ENCODE measurements around the gene ETV3. TPM values are rescaled to one million over a fixed set of nuclear protein-coding genes. Genes with fewer than 3 reads are reported as not detected.

The ETV3 gene
- total RNA-seq, 2 experiments from 2014 or later = 32.0 to 36.7 TPM

- no peak for DNase-seq
- Mint-ChIP-seq H3K4me3 (no peak overlapping the region), H3K4me1 (peaks cover 6% of the 10 kb centered on the region), H3K27me3 (peaks cover 24% of the 10 kb centered on the region), H3K27ac (no peak overlapping the region), H3K36me3 (ENCODE audit: low read depth) (no peaks in the 10 kb centered on the region), H3K9me3 (ENCODE audit: low read depth) (no peaks in the 10 kb centered on the region)
- ChIA-PET POLR2A (no interaction called here), CTCF (interaction anchor here (0.6 to 2.6 kb wide), 4 partner anchors 22 to 80 kb away, joined by 3 to 12 read pairs (median 4); no protein-coding TSS in a partner anchor)
- ATAC-seq = no peak
- intact Hi-C loops (cut with DNase I, micrococcal nuclease) = no loop called here
These were observed 26.6 kb downstream of the ETV3 start for GRCh38 chr1:157111396-157112165.

- CTCF ChIA-PET = interaction anchor here (0.7 to 2.7 kb wide), 5 partner anchors 11 to 46 kb away, joined by 3 to 12 read pairs (median 5); no protein-coding TSS in a partner anchor
These were observed 27.5 kb downstream of the ETV3 start for GRCh38 chr1:157110686-157111085.

GRCh38 chr1:157110003-157110402, 28.2 kb downstream of the ETV3 start:
- Mint-ChIP-seq H3K27ac (no peak overlapping the region), H3K4me3 (no peak overlapping the region), H3K36me3 (ENCODE audit: low read depth) (no peaks in the 10 kb centered on the region), H3K9me3 (ENCODE audit: low read depth) (no peaks in the 10 kb centered on the region), H3K27me3 (peaks cover 32% of the 10 kb centered on the region), H3K4me1 (peaks cover 17% of the 10 kb centered on the region)
- DNase-seq (no peak), ATAC-seq (no peak)
- ChIA-PET POLR2A (no interaction called here), CTCF (interaction anchor here (0.6 to 2.7 kb wide), 7 partner anchors 12 to 163 kb away, joined by 3 to 12 read pairs (median 4); no protein-coding TSS in a partner anchor)
- intact Hi-C loops (cut with DNase I, micrococcal nuclease) = no loop called here

More at GRCh38 chr1:157110686-157111085, 27.5 kb downstream of the ETV3 start:
- Mint-ChIP-seq H3K4me3 (no peak overlapping the region), H3K27ac (no peak overlapping the region), H3K4me1 (peaks cover 14% of the 10 kb centered on the region), H3K9me3 (ENCODE audit: low read depth) (no peaks in the 10 kb centered on the region), H3K36me3 (ENCODE audit: low read depth) (no peaks in the 10 kb centered on the region), H3K27me3 (peaks cover 29% of the 10 kb centered on the region)
- DNase-seq (no peak), ATAC-seq (no peak)
- POLR2A ChIA-PET = no interaction called here
- intact Hi-C loops (cut with DNase I, micrococcal nuclease) = no loop called here

- Mint-ChIP-seq H3K4me1 (peaks cover 21% of the 10 kb centered on the region), H3K27me3 (peaks cover 32% of the 10 kb centered on the region)
- intact Hi-C loops (cut with DNase I, micrococcal nuclease) = no loop called here
These were observed 29.7 kb downstream of the ETV3 start for GRCh38 chr1:157108448-157108847.

GRCh38 chr1:157107702-157108101, 30.5 kb downstream of the ETV3 start:
- Mint-ChIP-seq H3K4me1 (peaks cover 21% of the 10 kb centered on the region), H3K36me3 (ENCODE audit: low read depth) (no peaks in the 10 kb centered on the region), H3K27me3 (peaks cover 32% of the 10 kb centered on the region), H3K9me3 (ENCODE audit: low read depth) (no peaks in the 10 kb centered on the region), H3K4me3 (no peak overlapping the region), H3K27ac (no peak overlapping the region)
- intact Hi-C loops (cut with DNase I, micrococcal nuclease) = no loop called here
- ChIA-PET CTCF (no interaction called here), POLR2A (no interaction called here)
- DNase-seq (no peak), ATAC-seq (no peak)

More at GRCh38 chr1:157108448-157108847, 29.7 kb downstream of the ETV3 start:
- CTCF ChIA-PET = interaction anchor here (0.7 to 2.7 kb wide), 2 partner anchors 48 to 162 kb away, joined by 3 to 10 read pairs; no protein-coding TSS in a partner anchor
- POLR2A ChIA-PET = no interaction called here
- no peaks in the 10 kb centered on the region for H3K9me3 Mint-ChIP-seq (ENCODE audit: low read depth)
- ATAC-seq (no peak), DNase-seq (no peak)
- H3K36me3 Mint-ChIP-seq (ENCODE audit: low read depth) = no peaks in the 10 kb centered on the region
- no peak overlapping the region for H3K4me3 Mint-ChIP-seq
- no peak overlapping the region for H3K27ac Mint-ChIP-seq

- ChIA-PET CTCF (interaction anchor here (1.3 kb wide), 1 partner anchor 50 kb away, joined by 5 read pairs; no protein-coding TSS in a partner anchor), POLR2A (no interaction called here)
- Mint-ChIP-seq H3K4me1 (peaks cover 18% of the 10 kb centered on the region), H3K4me3 (no peak overlapping the region), H3K27ac (no peak overlapping the region), H3K27me3 (peaks cover 31% of the 10 kb centered on the region), H3K9me3 (ENCODE audit: low read depth) (no peaks in the 10 kb centered on the region), H3K36me3 (ENCODE audit: low read depth) (no peaks in the 10 kb centered on the region)
- DNase-seq = no peak
- intact Hi-C loops (cut with DNase I, micrococcal nuclease) = no loop called here
- ATAC-seq = no peak
These were observed 31.4 kb downstream of the ETV3 start for GRCh38 chr1:157106813-157107189.

GRCh38 chr1:157105988-157106812, 32.0 kb downstream of the ETV3 start:
- no peaks in the 10 kb centered on the region for H3K36me3 Mint-ChIP-seq (ENCODE audit: low read depth)
- ChIA-PET CTCF (interaction anchor here (1.3 kb wide), 1 partner anchor 50 kb away, joined by 5 read pairs; no protein-coding TSS in a partner anchor), POLR2A (no interaction called here)
- H3K4me1 Mint-ChIP-seq = peaks cover 18% of the 10 kb centered on the region
- ATAC-seq = peak; percentile 93
- no peaks in the 10 kb centered on the region for H3K9me3 Mint-ChIP-seq (ENCODE audit: low read depth)
- DNase-seq = peak; percentile 72
- H3K27ac Mint-ChIP-seq = peak overlapping the region; percentile 45
- peaks cover 31% of the 10 kb centered on the region for H3K27me3 Mint-ChIP-seq
- intact Hi-C loops (cut with DNase I, micrococcal nuclease) = no loop called here
- H3K4me3 Mint-ChIP-seq = no peak overlapping the region

- Mint-ChIP-seq H3K4me1 (peaks cover 18% of the 10 kb centered on the region), H3K4me3 (no peak overlapping the region), H3K9me3 (ENCODE audit: low read depth) (no peaks in the 10 kb centered on the region), H3K27ac (peak overlapping the region; percentile 45), H3K36me3 (ENCODE audit: low read depth) (no peaks in the 10 kb centered on the region), H3K27me3 (peaks cover 31% of the 10 kb centered on the region)
- ATAC-seq = no peak
- POLR2A ChIA-PET = no interaction called here
- DNase-seq = no peak
- intact Hi-C loops (cut with DNase I, micrococcal nuclease) = no loop called here
- CTCF ChIA-PET = interaction anchor here (0.6 to 2.0 kb wide), 2 partner anchors 15 to 49 kb away, joined by 3 to 12 read pairs; no protein-coding TSS in a partner anchor
These were observed 32.8 kb downstream of the ETV3 start for GRCh38 chr1:157105298-157105987.

GRCh38 chr1:157104598-157105293, 33.4 kb downstream of the ETV3 start:
- Mint-ChIP-seq H3K4me3 (no peak overlapping the region), H3K36me3 (ENCODE audit: low read depth) (no peaks in the 10 kb centered on the region), H3K27ac (no peak overlapping the region), H3K9me3 (ENCODE audit: low read depth) (no peaks in the 10 kb centered on the region), H3K27me3 (peaks cover 31% of the 10 kb centered on the region), H3K4me1 (peaks cover 18% of the 10 kb centered on the region)
- DNase-seq (no peak), ATAC-seq (no peak)
- ChIA-PET POLR2A (no interaction called here), CTCF (interaction anchor here (2.0 kb wide), 1 partner anchor 15 kb away, joined by 12 read pairs; no protein-coding TSS in a partner anchor)
- intact Hi-C loops (cut with DNase I, micrococcal nuclease) = no loop called here

GRCh38 chr1:157103268-157103667, 34.9 kb downstream of the ETV3 start:
- intact Hi-C loops (cut with DNase I, micrococcal nuclease) = no loop called here
- POLR2A ChIA-PET = no interaction called here

More at GRCh38 chr1:157103268-157103667, 34.9 kb downstream of the ETV3 start:
- no peak for ATAC-seq
- CTCF ChIA-PET = interaction anchor here (1.0 to 3.0 kb wide), 2 partner anchors 13 to 34 kb away, joined by 4 to 18 read pairs; no protein-coding TSS in a partner anchor
- peaks cover 27% of the 10 kb centered on the region for H3K4me1 Mint-ChIP-seq
- no peak overlapping the region for H3K27ac Mint-ChIP-seq
- H3K36me3 Mint-ChIP-seq (ENCODE audit: low read depth) = no peaks in the 10 kb centered on the region
- no peak for DNase-seq
- no peaks in the 10 kb centered on the region for H3K9me3 Mint-ChIP-seq (ENCODE audit: low read depth)
- peaks cover 21% of the 10 kb centered on the region for H3K27me3 Mint-ChIP-seq
- no peak overlapping the region for H3K4me3 Mint-ChIP-seq

Measured in activated CD4-positive, alpha-beta T cell treated with anti-CD3 and anti-CD28 coated beads for 36 hours (primary cell).